Neuronal stem cell (in vitro differentiated cells): ENCODE results near the gene CXCR5.

ENCODE experiments used
- DNase-seq: peaks from one replicate; pipeline ENCODE4 v3.0.0-alpha.2; 2013; ENCODE audit warnings: low spot score
- H2AFZ ChIP-seq: one replicate; pipeline ENCODE4 v1.6.1; 2013; ENCODE audit warnings: mild to moderate bottlenecking, low read length, inconsistent platforms
- H2AK5ac ChIP-seq: 2 replicates; pipeline ENCODE4 v1.6.1; 2013; ENCODE audit warnings: low read depth, mild to moderate bottlenecking, inconsistent platforms, low read length, moderate library complexity, mixed read lengths
- H2BK120ac ChIP-seq: 2 replicates; pipeline ENCODE4 v1.6.1; 2013; ENCODE audit warnings: low read depth, mild to moderate bottlenecking, inconsistent platforms, low read length, moderate library complexity, mixed read lengths
- H2BK12ac ChIP-seq: one replicate; pipeline ENCODE4 v1.6.1; 2013; ENCODE audit warnings: low read length, inconsistent platforms
- H2BK15ac ChIP-seq: 2 replicates; pipeline ENCODE4 v1.6.1; 2013; ENCODE audit warnings: mild to moderate bottlenecking, low read length, inconsistent platforms, mixed read lengths
- H2BK5ac ChIP-seq: one replicate; pipeline ENCODE4 v1.6.1; 2013; ENCODE audit warnings: inconsistent platforms, mild to moderate bottlenecking, low read length, moderate library complexity
- H3K14ac ChIP-seq: one replicate; pipeline ENCODE4 v1.6.1; 2013; ENCODE audit warnings: low read length, inconsistent platforms
- H3K18ac ChIP-seq: 2 replicates; pipeline ENCODE4 v1.6.1; 2013; ENCODE audit warnings: low read length, inconsistent platforms
- H3K23ac ChIP-seq: 2 replicates; pipeline ENCODE4 v1.6.1; 2013; ENCODE audit warnings: low read depth, mild to moderate bottlenecking, mixed read lengths, low read length, inconsistent platforms; ENCODE audit not compliant: poor library complexity
- H3K27ac ChIP-seq: replicated peaks from 3 replicates; pipeline ENCODE4 v1.5.1; 2013; ENCODE audit warnings: low read length, inconsistent platforms
- H3K27me3 ChIP-seq, 3 experiments: 2 replicates each; pipeline ENCODE4 v1.6.1; 2013; ENCODE audit warnings: low read length in 3 of 3, mild to moderate bottlenecking in 2 of 3, inconsistent platforms in 1 of 3, low read depth in 1 of 3, mixed read lengths in 1 of 3, moderate library complexity in 1 of 3; ENCODE audit not compliant: control insufficient read depth in 3 of 3, insufficient read depth in 3 of 3
- H3K36me3 ChIP-seq, 2 donors: replicated peaks in 1 of 2; 2 replicates each; pipeline ENCODE4 v1.6.1; 2013; ENCODE audit warnings: low read length in 2 of 2; ENCODE audit not compliant: control insufficient read depth in 2 of 2, insufficient read depth in 2 of 2
- H3K4ac ChIP-seq: 2 replicates; pipeline ENCODE4 v1.6.1; 2013; ENCODE audit warnings: inconsistent platforms, mild to moderate bottlenecking, low read length, moderate library complexity
- H3K4me1 ChIP-seq, 2 donors: 1 replicate in 1 of 2; 2 replicates in 1 of 2; pipeline ENCODE4 v1.6.1; 2013; ENCODE audit warnings: low read length in 2 of 2, low read depth in 1 of 2; ENCODE audit not compliant: control insufficient read depth in 2 of 2, insufficient read depth in 1 of 2
- H3K4me2 ChIP-seq: one replicate; pipeline ENCODE4 v1.6.1; 2013; ENCODE audit warnings: mild to moderate bottlenecking, low read length, inconsistent platforms; ENCODE audit not compliant: insufficient read depth, poor library complexity, severe bottlenecking
- H3K4me3 ChIP-seq, 2 donors: 2 replicates each; pipeline ENCODE4 v1.5.1; 2013; ENCODE audit warnings: low read length in 2 of 2, mild to moderate bottlenecking in 2 of 2, inconsistent platforms in 1 of 2, moderate library complexity in 1 of 2
- H3K79me1 ChIP-seq: one replicate; pipeline ENCODE4 v1.6.1; 2013; ENCODE audit warnings: low read depth, mild to moderate bottlenecking, inconsistent platforms, low read length, moderate library complexity
- H3K9ac ChIP-seq: one replicate; pipeline ENCODE4 v1.6.1; 2013; ENCODE audit warnings: mild to moderate bottlenecking, low read depth, low read length, inconsistent platforms; ENCODE audit not compliant: poor library complexity
- H3K9me3 ChIP-seq, 2 donors: replicated peaks in 1 of 2; 2 replicates each; pipeline versions ENCODE3 to v1.6.1; 2013; ENCODE audit warnings: low read length in 2 of 2, mild to moderate bottlenecking in 2 of 2, inconsistent platforms in 1 of 2, low read depth in 1 of 2, mixed read lengths in 1 of 2, moderate library complexity in 1 of 2; ENCODE audit not compliant: control insufficient read depth in 2 of 2, insufficient read depth in 1 of 2
- H4K8ac ChIP-seq: one replicate; pipeline ENCODE4 v1.6.1; 2013; ENCODE audit warnings: low read depth, mild to moderate bottlenecking, inconsistent platforms, low read length, moderate library complexity
- H4K91ac ChIP-seq: one replicate; pipeline ENCODE4 v1.6.1; 2013; ENCODE audit warnings: low read length, low read depth, mild to moderate bottlenecking, inconsistent platforms; ENCODE audit not compliant: poor library complexity
- WGBS, 2 donors: extraction: QIAGEN DNeasy Blood & Tissue Kit; methylation state at CpG; one replicate each; pipeline ENCODE4 v1.1.7; 2013; ENCODE audit warnings: missing lambda C conversion rate in 2 of 2, mixed read lengths in 1 of 2; ENCODE audit not compliant: insufficient read length in 2 of 2, insufficient replicate concordance in 1 of 2; ENCODE audit errors: extremely low coverage in 2 of 2; 5-methylcytosine and 5-hydroxymethylcytosine counted together

The CXCR5 gene

GRCh38 chr11:118918128-118918685, 34.5 kb downstream of the CXCR5 start:
- peak overlapping the region; percentile 63 for H3K23ac ChIP-seq
- no peaks in the 10 kb centered on the region for H3K27me3 ChIP-seq
- H4K8ac ChIP-seq = no peak overlapping the region
- H3K4me1 ChIP-seq = peaks cover 75 to 78% of the 10 kb centered on the region in 2 donors
- H3K36me3 ChIP-seq = no peaks in the 10 kb centered on the region
- H3K4me3 ChIP-seq = no peak overlapping the region
- peak overlapping the region; percentile 97 for H2AK5ac ChIP-seq
- no peak for DNase-seq
- H3K9ac ChIP-seq = peak overlapping the region; percentile 82
- H2BK12ac ChIP-seq = peak overlapping the region; percentile 52
- no CpG with 5 or more reads among the region's 14 CpGs for WGBS, 2 donors
- H3K18ac ChIP-seq = peak overlapping the region; percentile 94
- peak overlapping the region; percentile 49 for H3K14ac ChIP-seq
- peak overlapping the region; percentile 91 for H2BK15ac ChIP-seq
- peak overlapping the region; percentile 35 for H3K4me2 ChIP-seq
- H2AFZ ChIP-seq = no peak overlapping the region
- no peak overlapping the region for H4K91ac ChIP-seq
- H3K9me3 ChIP-seq = no peaks in the 10 kb centered on the region
- peak overlapping the region; percentile 69 for H3K4ac ChIP-seq
- peak overlapping the region; percentile 92 for H2BK5ac ChIP-seq
- peak overlapping the region; percentile 75 for H3K27ac ChIP-seq
- peaks cover 19% of the 10 kb centered on the region for H3K79me1 ChIP-seq
- peak overlapping the region; percentile 57 for H2BK120ac ChIP-seq

- H3K36me3 ChIP-seq = no peaks in the 10 kb centered on the region
- no peak overlapping the region for H3K23ac ChIP-seq
- H3K4me1 ChIP-seq = peaks cover 81 to 82% of the 10 kb centered on the region in 2 donors
- no peak overlapping the region for H3K4me3 ChIP-seq
- peak overlapping the region; percentile 40 for H3K4me2 ChIP-seq
- peak overlapping the region; percentile 92 for H2BK5ac ChIP-seq
- H3K27me3 ChIP-seq = no peaks in the 10 kb centered on the region
- peak overlapping the region; percentile 91 for H2BK15ac ChIP-seq
- H2BK12ac ChIP-seq = no peak overlapping the region
- H3K14ac ChIP-seq = peak overlapping the region; percentile 49
- DNase-seq = no peak
- peak overlapping the region; percentile 69 for H3K4ac ChIP-seq
- no CpG with 5 or more reads among the region's 13 CpGs for WGBS, 2 donors
- H3K9ac ChIP-seq = peak overlapping the region; percentile 44
- H3K9me3 ChIP-seq = no peaks in the 10 kb centered on the region
- H3K27ac ChIP-seq = peak overlapping the region; percentile 90
- H2BK120ac ChIP-seq = peak overlapping the region; percentile 62
- no peak overlapping the region for H2AFZ ChIP-seq
- H2AK5ac ChIP-seq = peak overlapping the region; percentile 97
- peaks cover 23% of the 10 kb centered on the region for H3K79me1 ChIP-seq
- no peak overlapping the region for H4K8ac ChIP-seq
- no peak overlapping the region for H4K91ac ChIP-seq
- peak overlapping the region; percentile 94 for H3K18ac ChIP-seq
Measured at GRCh38 chr11:118918686-118919280, 35.1 kb downstream of the CXCR5 start.

GRCh38 chr11:118921121-118921928, 37.6 kb downstream of the CXCR5 start:
- no CpG with 5 or more reads among the region's 13 CpGs for WGBS, 2 donors
- H3K9ac ChIP-seq = peak overlapping the region; percentile 37
- H3K4me1 ChIP-seq = peaks cover 75 to 86% of the 10 kb centered on the region in 2 donors
- peak overlapping the region; percentile 98 for H2BK120ac ChIP-seq
- H2BK5ac ChIP-seq = peak overlapping the region; percentile 94
- H3K4me2 ChIP-seq = peak overlapping the region; percentile 56
- peaks cover 33% of the 10 kb centered on the region for H3K79me1 ChIP-seq
- H3K27ac ChIP-seq = peak overlapping the region; percentile 90
- H3K4ac ChIP-seq = peak overlapping the region; percentile 93
- peak overlapping the region; percentile 98 for H3K18ac ChIP-seq
- peak overlapping the region; percentile 90 for H2AK5ac ChIP-seq
- no peak overlapping the region for H4K8ac ChIP-seq
- no peaks in the 10 kb centered on the region for H3K9me3 ChIP-seq
- peak overlapping the region; percentile 82 for H2BK15ac ChIP-seq
- DNase-seq = no peak
- peak overlapping the region; percentile 75 for H3K23ac ChIP-seq
- peak overlapping the region in 1 of 2 donors; percentile 45 for H3K4me3 ChIP-seq
- no peaks in the 10 kb centered on the region for H3K27me3 ChIP-seq
- peak overlapping the region; percentile 64 for H3K14ac ChIP-seq
- no peaks in the 10 kb centered on the region for H3K36me3 ChIP-seq
- peak overlapping the region; percentile 100 for H2BK12ac ChIP-seq
- H2AFZ ChIP-seq = no peak overlapping the region
- H4K91ac ChIP-seq = peak overlapping the region; percentile 85
